ENCODE data around the gene MFSD6. TPM values are rescaled to one million over a fixed set of nuclear protein-coding genes. Genes with fewer than 3 reads are reported as not detected.

MFSD6 gene
- total and polyA plus RNA-seq, 4 experiments from 2014 or later = 7.7 to 47.5 (median 33.7) TPM

GRCh38 chr2:190499273-190499672 is 91.1 kb downstream of the MFSD6 start:
- POLR2A ChIA-PET (ENCODE audit: partially characterized antibody) = no interaction called here

DNA sequence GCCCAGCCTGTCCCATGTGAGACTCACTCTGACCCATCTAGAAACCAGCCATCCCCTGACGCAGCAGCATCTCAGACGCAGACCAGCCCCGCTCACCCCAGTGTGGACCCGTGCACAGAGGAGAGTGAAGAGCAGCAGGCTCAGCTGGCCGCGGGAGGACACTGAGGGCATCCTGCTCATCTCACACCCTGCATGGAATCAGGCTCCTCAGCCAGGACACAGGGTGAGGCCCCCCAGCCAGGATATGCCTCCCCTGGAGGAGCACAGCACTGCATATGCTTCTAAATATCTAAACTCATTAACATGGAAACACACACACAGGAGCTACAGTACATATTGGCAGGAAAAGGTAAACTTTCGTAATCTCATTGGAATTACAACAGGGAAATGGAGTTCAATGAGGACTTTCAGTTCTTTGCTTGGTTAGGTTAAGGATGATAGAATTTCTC is 91.9 kb downstream of the MFSD6 start:
- peaks cover 49% of the 10 kb centered on the region for H3K36me3 ChIP-seq (ENCODE audit: insufficient read depth, low read length)
- intact Hi-C loops (cut with micrococcal nuclease) = no loop called here
- DNase-seq = no peak

More at GRCh38 chr2:190499273-190499672, 91.1 kb downstream of the MFSD6 start:
- CTCF ChIA-PET (ENCODE audit: partially characterized antibody) = no interaction called here
- H3K4me1 ChIP-seq (ENCODE audit: insufficient read depth, low read length) = peaks cover 6% of the 10 kb centered on the region
- H3K36me3 Mint-ChIP-seq = peaks cover 52 to 75% of the 10 kb centered on the region in 2 donors
- no peaks in the 10 kb centered on the region for H3K27me3 Mint-ChIP-seq
- H3K36me3 ChIP-seq (ENCODE audit: insufficient read depth, low read length) = peaks cover 42% of the 10 kb centered on the region
- DNase-seq = no peak
- H3K4me3 Mint-ChIP-seq = no peak overlapping the region
- H3K27me3 ChIP-seq (ENCODE audit: insufficient read depth, low read length) = no peaks in the 10 kb centered on the region
- intact Hi-C loops (cut with micrococcal nuclease) = no loop called here
- H3K27ac ChIP-seq (ENCODE audit: low read depth, low read length) = no peak overlapping the region
- H3K4me3 ChIP-seq (ENCODE audit: low read length in 2 of 2) = no peak overlapping the region
- H3K27ac Mint-ChIP-seq = peak overlapping the region in 5 of 7 donors; percentile 25 to 62 (median 53)
- H3K9me3 ChIP-seq (ENCODE audit: control insufficient read depth in 1 of 2, low read length in 2 of 2) = no peaks in the 10 kb centered on the region
- H3K4me1 Mint-ChIP-seq = peaks cover 14 to 20% (median 15%) of the 10 kb centered on the region in 4 donors
- no peaks in the 10 kb centered on the region for H3K9me3 Mint-ChIP-seq

GRCh38 chr2:190501231-190501630 is 93.1 kb downstream of the MFSD6 start:
- no peak overlapping the region for H3K27ac ChIP-seq (ENCODE audit: low read depth, low read length)
- H3K36me3 ChIP-seq (ENCODE audit: insufficient read depth, low read length) = peaks cover 52% of the 10 kb centered on the region
- H3K9me3 ChIP-seq (ENCODE audit: control insufficient read depth in 1 of 2, low read length in 2 of 2) = no peaks in the 10 kb centered on the region
- Mint-ChIP-seq H3K27ac (peak overlapping the region in 5 of 7 donors; percentile 6 to 69 (median 9)), H3K27me3 (no peaks in the 10 kb centered on the region), H3K36me3 (peaks cover 46 to 70% of the 10 kb centered on the region in 2 donors), H3K4me3 (no peak overlapping the region), H3K4me1 (peaks cover 0 to 10% (median 7%) of the 10 kb centered on the region in 4 donors), H3K9me3 (no peaks in the 10 kb centered on the region)
- intact Hi-C loops (cut with micrococcal nuclease) = no loop called here
- DNase-seq = no peak
- ChIA-PET POLR2A (ENCODE audit: partially characterized antibody) (no interaction called here), CTCF (ENCODE audit: partially characterized antibody) (no interaction called here)
- H3K4me3 ChIP-seq (ENCODE audit: low read length in 2 of 2) = no peak overlapping the region
- H3K27me3 ChIP-seq (ENCODE audit: insufficient read depth, low read length) = no peaks in the 10 kb centered on the region
- no peaks in the 10 kb centered on the region for H3K4me1 ChIP-seq (ENCODE audit: insufficient read depth, low read length)

More for the DNA sequence above, 91.9 kb downstream of the MFSD6 start:
- peaks cover 6 to 12% (median 9%) of the 10 kb centered on the region in 4 donors for H3K4me1 Mint-ChIP-seq
- H3K27ac ChIP-seq (ENCODE audit: low read depth, low read length) = no peak overlapping the region
- no peaks in the 10 kb centered on the region for H3K9me3 Mint-ChIP-seq
- peaks cover 48 to 72% of the 10 kb centered on the region in 2 donors for H3K36me3 Mint-ChIP-seq
- no peak overlapping the region for H3K4me3 ChIP-seq (ENCODE audit: low read length in 2 of 2)
- H3K27me3 Mint-ChIP-seq = no peaks in the 10 kb centered on the region
- H3K9me3 ChIP-seq (ENCODE audit: control insufficient read depth in 1 of 2, low read length in 2 of 2) = no peaks in the 10 kb centered on the region
- peak overlapping the region in 4 of 7 donors; percentile 27 to 64 (median 46) for H3K27ac Mint-ChIP-seq
- no peaks in the 10 kb centered on the region for H3K27me3 ChIP-seq (ENCODE audit: insufficient read depth, low read length)
- no peaks in the 10 kb centered on the region for H3K4me1 ChIP-seq (ENCODE audit: insufficient read depth, low read length)
- POLR2A ChIA-PET (ENCODE audit: partially characterized antibody) = no interaction called here
- CTCF ChIA-PET (ENCODE audit: partially characterized antibody) = no interaction called here
- H3K4me3 Mint-ChIP-seq = no peak overlapping the region

- intact Hi-C loops (cut with micrococcal nuclease) = no loop called here
- H3K27me3 ChIP-seq (ENCODE audit: insufficient read depth, low read length) = no peaks in the 10 kb centered on the region
- H3K4me1 Mint-ChIP-seq = peaks cover 0 to 13% (median 7%) of the 10 kb centered on the region in 4 donors
- peak overlapping the region in 3 of 7 donors; percentile 25 to 57 (median 28) for H3K27ac Mint-ChIP-seq
- POLR2A ChIA-PET (ENCODE audit: partially characterized antibody) = no interaction called here
- no peaks in the 10 kb centered on the region for H3K4me1 ChIP-seq (ENCODE audit: insufficient read depth, low read length)
- H3K9me3 Mint-ChIP-seq = no peaks in the 10 kb centered on the region
- H3K4me3 Mint-ChIP-seq = no peak overlapping the region
- H3K9me3 ChIP-seq (ENCODE audit: control insufficient read depth in 1 of 2, low read length in 2 of 2) = no peaks in the 10 kb centered on the region
- no peaks in the 10 kb centered on the region for H3K27me3 Mint-ChIP-seq
- peaks cover 48 to 70% of the 10 kb centered on the region in 2 donors for H3K36me3 Mint-ChIP-seq
- DNase-seq = no peak
- no peak overlapping the region for H3K27ac ChIP-seq (ENCODE audit: low read depth, low read length)
- CTCF ChIA-PET (ENCODE audit: partially characterized antibody) = no interaction called here
- H3K36me3 ChIP-seq (ENCODE audit: insufficient read depth, low read length) = peaks cover 55% of the 10 kb centered on the region
- H3K4me3 ChIP-seq (ENCODE audit: low read length in 2 of 2) = no peak overlapping the region
Observed at GRCh38 chr2:190501702-190502407, 93.7 kb downstream of the MFSD6 start.

DNA sequence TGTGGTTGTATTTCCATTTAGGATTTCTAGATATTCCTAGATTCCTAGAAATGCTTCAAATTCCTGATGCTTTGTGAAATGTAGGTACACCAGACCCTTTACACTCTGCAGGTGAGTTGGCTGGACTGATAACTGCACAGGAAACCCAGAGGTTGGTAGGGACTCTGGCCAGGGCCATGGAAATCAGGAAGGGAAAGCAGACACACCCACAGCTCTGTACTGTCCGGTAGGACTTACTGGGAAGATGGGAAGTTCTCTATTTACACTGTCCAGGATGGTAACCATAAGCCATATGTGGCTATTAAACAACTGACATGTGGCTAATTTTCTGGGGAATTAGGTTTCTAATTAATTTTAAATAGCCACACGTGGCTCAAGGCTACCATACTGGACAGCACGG is 94.9 kb downstream of the MFSD6 start:
- no peak overlapping the region for H3K4me3 ChIP-seq (ENCODE audit: low read length in 2 of 2)
- intact Hi-C loops (cut with micrococcal nuclease) = no loop called here
- no peak for DNase-seq
- no peaks in the 10 kb centered on the region for H3K4me1 ChIP-seq (ENCODE audit: insufficient read depth, low read length)
- H3K36me3 ChIP-seq (ENCODE audit: insufficient read depth, low read length) = peaks cover 53% of the 10 kb centered on the region
- H3K27ac ChIP-seq (ENCODE audit: low read depth, low read length) = no peak overlapping the region
- Mint-ChIP-seq H3K27ac (peak overlapping the region in 3 of 7 donors; percentile 34 to 83 (median 77)), H3K27me3 (no peaks in the 10 kb centered on the region), H3K36me3 (peaks cover 41 to 67% of the 10 kb centered on the region in 2 donors), H3K4me3 (no peak overlapping the region), H3K4me1 (peaks cover 0 to 13% (median 7%) of the 10 kb centered on the region in 4 donors), H3K9me3 (no peaks in the 10 kb centered on the region)
- H3K27me3 ChIP-seq (ENCODE audit: insufficient read depth, low read length) = no peaks in the 10 kb centered on the region
- no peaks in the 10 kb centered on the region for H3K9me3 ChIP-seq (ENCODE audit: control insufficient read depth in 1 of 2, low read length in 2 of 2)
- POLR2A ChIA-PET (ENCODE audit: partially characterized antibody) = no interaction called here
- CTCF ChIA-PET (ENCODE audit: partially characterized antibody) = no interaction called here

- ChIA-PET POLR2A (ENCODE audit: partially characterized antibody) (no interaction called here), CTCF (ENCODE audit: partially characterized antibody) (no interaction called here)
- Mint-ChIP-seq H3K4me1 (peaks cover 0 to 13% (median 7%) of the 10 kb centered on the region in 4 donors), H3K9me3 (no peaks in the 10 kb centered on the region), H3K36me3 (peaks cover 32 to 64% of the 10 kb centered on the region in 2 donors), H3K27me3 (no peaks in the 10 kb centered on the region), H3K4me3 (no peak overlapping the region), H3K27ac (peak overlapping the region in 1 of 7 donors; percentile 11)
- no peaks in the 10 kb centered on the region for H3K9me3 ChIP-seq (ENCODE audit: control insufficient read depth in 1 of 2, low read length in 2 of 2)
- H3K4me3 ChIP-seq (ENCODE audit: low read length in 2 of 2) = no peak overlapping the region
- H3K4me1 ChIP-seq (ENCODE audit: insufficient read depth, low read length) = no peaks in the 10 kb centered on the region
- intact Hi-C loops (cut with micrococcal nuclease) = no loop called here
- no peak overlapping the region for H3K27ac ChIP-seq (ENCODE audit: low read depth, low read length)
- H3K27me3 ChIP-seq (ENCODE audit: insufficient read depth, low read length) = no peaks in the 10 kb centered on the region
- H3K36me3 ChIP-seq (ENCODE audit: insufficient read depth, low read length) = peaks cover 53% of the 10 kb centered on the region
- no peak for DNase-seq
Observed at GRCh38 chr2:190504912-190505311, 96.8 kb downstream of the MFSD6 start.

GRCh38 chr2:190505696-190506095 is 97.5 kb downstream of the MFSD6 start:
- Mint-ChIP-seq H3K4me3 (no peak overlapping the region), H3K4me1 (peaks cover 0 to 13% (median 6%) of the 10 kb centered on the region in 4 donors), H3K27me3 (no peaks in the 10 kb centered on the region), H3K9me3 (no peaks in the 10 kb centered on the region), H3K36me3 (peaks cover 27 to 63% of the 10 kb centered on the region in 2 donors), H3K27ac (peak overlapping the region; percentile 8 to 86 (median 53))
- DNase-seq = no peak
- Histone ChIP-seq H3K4me1 (ENCODE audit: insufficient read depth, low read length) (no peaks in the 10 kb centered on the region), H3K9me3 (ENCODE audit: control insufficient read depth in 1 of 2, low read length in 2 of 2) (no peaks in the 10 kb centered on the region), H3K4me3 (ENCODE audit: low read length in 2 of 2) (no peak overlapping the region), H3K27ac (ENCODE audit: low read depth, low read length) (no peak overlapping the region), H3K27me3 (ENCODE audit: insufficient read depth, low read length) (no peaks in the 10 kb centered on the region), H3K36me3 (ENCODE audit: insufficient read depth, low read length) (peaks cover 47% of the 10 kb centered on the region)
- ChIA-PET POLR2A (ENCODE audit: partially characterized antibody) (no interaction called here), CTCF (ENCODE audit: partially characterized antibody) (interaction anchor here (1.0 kb wide), 1 partner anchor 22 kb away, joined by 3 read pairs; no protein-coding TSS in a partner anchor)
- intact Hi-C loops (cut with micrococcal nuclease) = no loop called here
